SK-N-SH treated with all-trans-retinoic acid at 6 μM for 48 hours (cell line): ENCODE measurements around the gene PITPNC1.

ENCODE experiments used
- ATAC-seq: fragments of 200-7000 bp; cut with Tn5 transposase; 3 replicates; pipeline ENCODE4 v1.9.1; 2020; ENCODE audit warnings: mild to moderate bottlenecking, moderate library complexity
- ARNTL ChIP-seq: fragments of 450-650 bp; formaldehyde crosslinking; IDR thresholded peaks from 2 replicates; pipeline ENCODE4 v1.5.0; 2020; ENCODE audit warnings: low read depth, mild to moderate bottlenecking, moderate library complexity, borderline replicate concordance
- CSDC2 ChIP-seq: fragments of 250-450 bp; sonication (Bioruptor Pico); IDR thresholded peaks from 2 replicates; pipeline ENCODE4 v1.5.0; 2020; ENCODE audit warnings: mild to moderate bottlenecking, moderate library complexity
- ESRRG ChIP-seq: fragments of 250-450 bp; sonication (Bioruptor Pico); IDR thresholded peaks from 2 replicates; pipeline ENCODE4 v1.6.1; 2021; ENCODE audit warnings: mild to moderate bottlenecking
- ISL1 ChIP-seq: fragments of 250-450 bp; sonication (Bioruptor Pico); IDR thresholded peaks from 2 replicates; pipeline ENCODE4 v2.1.2; 2022; ENCODE audit warnings: mild to moderate bottlenecking, moderate library complexity
- OSR1 ChIP-seq: fragments of 250-450 bp; sonication (Bioruptor Pico); IDR thresholded peaks from 2 replicates; pipeline ENCODE4 v1.8.0; 2022; ENCODE audit warnings: moderate library complexity, mild to moderate bottlenecking, inconsistent platforms
- PPARA ChIP-seq: fragments of 250-450 bp; sonication (Bioruptor Pico); IDR thresholded peaks from 2 replicates; pipeline ENCODE4 v1.5.0; 2020; ENCODE audit warnings: mild to moderate bottlenecking, borderline replicate concordance
- RARB ChIP-seq: fragments of 250-450 bp; sonication (Bioruptor Pico); IDR thresholded peaks from 2 replicates; pipeline ENCODE4 v1.8.0; 2021; ENCODE audit warnings: mild to moderate bottlenecking, moderate library complexity
- SNAI2 ChIP-seq: fragments of 250-450 bp; sonication (Bioruptor Pico); IDR thresholded peaks from 2 replicates; pipeline ENCODE4 v1.5.0; 2020; ENCODE audit warnings: mild to moderate bottlenecking, moderate library complexity
- TCF4 ChIP-seq: fragments of 250-450 bp; sonication (Bioruptor Pico); IDR thresholded peaks from 2 replicates; pipeline ENCODE4 v1.8.0; 2021; ENCODE audit warnings: mild to moderate bottlenecking, moderate library complexity, borderline replicate concordance
- ZC3H10 ChIP-seq: fragments of 250-450 bp; sonication (Bioruptor Pico); IDR thresholded peaks from 2 replicates; pipeline ENCODE4 v1.5.1; 2021; ENCODE audit warnings: mild to moderate bottlenecking, moderate library complexity
- ZFP3 ChIP-seq: fragments of 250-450 bp; sonication (Bioruptor Pico); IDR thresholded peaks from 2 replicates; pipeline ENCODE4 v1.5.0; 2020; ENCODE audit warnings: mild to moderate bottlenecking, moderate library complexity
- ZFP30 ChIP-seq: fragments of 450-650 bp; formaldehyde crosslinking; IDR thresholded peaks from 2 replicates; pipeline ENCODE4 v1.5.0; 2022; ENCODE audit warnings: mild to moderate bottlenecking, moderate library complexity
- ZNF565 ChIP-seq: fragments of 450-650 bp; formaldehyde crosslinking; conservative IDR thresholded peaks from 2 replicates; pipeline ENCODE4 v1.5.0; 2020; ENCODE audit warnings: low read depth, mild to moderate bottlenecking, moderate library complexity
- ZNF70 ChIP-seq: fragments of 450-650 bp; formaldehyde crosslinking; IDR thresholded peaks from 2 replicates; pipeline ENCODE4 v1.5.0; 2020; ENCODE audit warnings: mild to moderate bottlenecking, moderate library complexity
- ZNF8 ChIP-seq: fragments of 450-650 bp; formaldehyde crosslinking; IDR thresholded peaks from 2 replicates; pipeline ENCODE4 v1.5.0; 2020; ENCODE audit warnings: mild to moderate bottlenecking, moderate library complexity
- TF ChIP-seq, protein P1 (sequence below): fragments of 250-450 bp; sonication (Bioruptor Pico); IDR thresholded peaks from 2 replicates; pipeline ENCODE4 v1.8.0; 2020; ENCODE audit warnings: mild to moderate bottlenecking, moderate library complexity, borderline replicate concordance
- TF ChIP-seq, protein P2 (sequence below): fragments of 250-450 bp; sonication (Bioruptor Pico); IDR thresholded peaks from 2 replicates; pipeline ENCODE4 v1.8.0; 2021; ENCODE audit warnings: low read depth, mild to moderate bottlenecking, moderate library complexity, borderline replicate concordance
- TF ChIP-seq, protein P3 (sequence below): fragments of 250-450 bp; sonication (Bioruptor Pico); IDR thresholded peaks from 2 replicates; pipeline ENCODE4 v1.5.0; 2020; ENCODE audit warnings: mild to moderate bottlenecking, moderate library complexity
- TF ChIP-seq, protein P4 (sequence below): fragments of 250-450 bp; sonication (Bioruptor Pico); IDR thresholded peaks from 2 replicates; pipeline ENCODE4 v1.5.1; 2020; ENCODE audit warnings: low read depth, mild to moderate bottlenecking, moderate library complexity

PITPNC1 gene

DNA sequence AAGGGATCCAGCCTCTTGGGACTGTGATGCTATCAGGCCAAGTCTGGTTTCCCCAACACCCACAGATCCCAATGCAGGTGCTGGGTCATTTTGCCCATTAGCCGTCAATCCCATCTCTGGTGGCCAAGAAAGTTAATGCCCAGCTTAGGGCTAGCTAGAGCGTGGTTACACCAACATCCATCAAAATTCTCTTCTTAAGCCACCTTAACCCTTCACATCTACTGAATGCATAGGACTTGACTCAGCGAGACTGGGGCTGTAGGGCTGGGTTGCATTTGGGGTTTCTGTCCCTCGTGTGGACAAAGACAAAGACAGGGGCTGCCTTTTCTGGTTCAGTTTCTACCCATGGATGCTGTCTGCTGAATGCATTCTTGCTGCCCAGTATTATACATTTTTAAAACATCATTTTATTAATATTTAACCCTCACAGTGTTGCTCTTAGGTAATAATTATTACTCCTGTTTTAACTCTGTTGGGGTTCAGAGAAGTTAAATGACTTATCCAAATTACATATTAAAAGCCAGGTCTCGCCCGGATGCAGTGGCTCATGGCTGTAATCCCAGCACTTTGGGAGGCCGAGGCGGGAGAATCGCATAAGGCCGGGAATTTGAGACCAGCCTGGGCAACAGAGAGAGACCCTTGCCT, 199.5 kb downstream of the PITPNC1 start:
- ATAC-seq: no peak
- TF ChIP-seq ZNF8 (CRISPR knock-in tag) (no peak), CSDC2 (CRISPR knock-in tag) (no peak), SNAI2 (CRISPR knock-in tag) (no peak), TCF4 (CRISPR knock-in tag) (no peak), ISL1 (CRISPR knock-in tag) (no peak), ZFP30 (CRISPR knock-in tag) (no peak), ZFP3 (CRISPR knock-in tag) (no peak), ZC3H10 (CRISPR knock-in tag) (no peak), OSR1 (no peak), PPARA (CRISPR knock-in tag) (no peak), ZNF70 (CRISPR knock-in tag) (no peak), RARB (CRISPR knock-in tag) (no peak)
- TF ChIP-seq, protein P1, sequence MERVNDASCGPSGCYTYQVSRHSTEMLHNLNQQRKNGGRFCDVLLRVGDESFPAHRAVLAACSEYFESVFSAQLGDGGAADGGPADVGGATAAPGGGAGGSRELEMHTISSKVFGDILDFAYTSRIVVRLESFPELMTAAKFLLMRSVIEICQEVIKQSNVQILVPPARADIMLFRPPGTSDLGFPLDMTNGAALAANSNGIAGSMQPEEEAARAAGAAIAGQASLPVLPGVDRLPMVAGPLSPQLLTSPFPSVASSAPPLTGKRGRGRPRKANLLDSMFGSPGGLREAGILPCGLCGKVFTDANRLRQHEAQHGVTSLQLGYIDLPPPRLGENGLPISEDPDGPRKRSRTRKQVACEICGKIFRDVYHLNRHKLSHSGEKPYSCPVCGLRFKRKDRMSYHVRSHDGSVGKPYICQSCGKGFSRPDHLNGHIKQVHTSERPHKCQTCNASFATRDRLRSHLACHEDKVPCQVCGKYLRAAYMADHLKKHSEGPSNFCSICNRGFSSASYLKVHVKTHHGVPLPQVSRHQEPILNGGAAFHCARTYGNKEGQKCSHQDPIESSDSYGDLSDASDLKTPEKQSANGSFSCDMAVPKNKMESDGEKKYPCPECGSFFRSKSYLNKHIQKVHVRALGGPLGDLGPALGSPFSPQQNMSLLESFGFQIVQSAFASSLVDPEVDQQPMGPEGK (CRISPR knock-in tag): no peak
- TF ChIP-seq, protein P2, sequence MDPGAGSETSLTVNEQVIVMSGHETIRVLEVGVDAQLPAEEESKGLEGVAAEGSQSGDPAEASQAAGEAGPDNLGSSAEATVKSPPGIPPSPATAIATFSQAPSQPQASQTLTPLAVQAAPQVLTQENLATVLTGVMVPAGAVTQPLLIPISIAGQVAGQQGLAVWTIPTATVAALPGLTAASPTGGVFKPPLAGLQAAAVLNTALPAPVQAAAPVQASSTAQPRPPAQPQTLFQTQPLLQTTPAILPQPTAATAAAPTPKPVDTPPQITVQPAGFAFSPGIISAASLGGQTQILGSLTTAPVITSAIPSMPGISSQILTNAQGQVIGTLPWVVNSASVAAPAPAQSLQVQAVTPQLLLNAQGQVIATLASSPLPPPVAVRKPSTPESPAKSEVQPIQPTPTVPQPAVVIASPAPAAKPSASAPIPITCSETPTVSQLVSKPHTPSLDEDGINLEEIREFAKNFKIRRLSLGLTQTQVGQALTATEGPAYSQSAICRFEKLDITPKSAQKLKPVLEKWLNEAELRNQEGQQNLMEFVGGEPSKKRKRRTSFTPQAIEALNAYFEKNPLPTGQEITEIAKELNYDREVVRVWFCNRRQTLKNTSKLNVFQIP: no peak
- TF ChIP-seq, protein P3, sequence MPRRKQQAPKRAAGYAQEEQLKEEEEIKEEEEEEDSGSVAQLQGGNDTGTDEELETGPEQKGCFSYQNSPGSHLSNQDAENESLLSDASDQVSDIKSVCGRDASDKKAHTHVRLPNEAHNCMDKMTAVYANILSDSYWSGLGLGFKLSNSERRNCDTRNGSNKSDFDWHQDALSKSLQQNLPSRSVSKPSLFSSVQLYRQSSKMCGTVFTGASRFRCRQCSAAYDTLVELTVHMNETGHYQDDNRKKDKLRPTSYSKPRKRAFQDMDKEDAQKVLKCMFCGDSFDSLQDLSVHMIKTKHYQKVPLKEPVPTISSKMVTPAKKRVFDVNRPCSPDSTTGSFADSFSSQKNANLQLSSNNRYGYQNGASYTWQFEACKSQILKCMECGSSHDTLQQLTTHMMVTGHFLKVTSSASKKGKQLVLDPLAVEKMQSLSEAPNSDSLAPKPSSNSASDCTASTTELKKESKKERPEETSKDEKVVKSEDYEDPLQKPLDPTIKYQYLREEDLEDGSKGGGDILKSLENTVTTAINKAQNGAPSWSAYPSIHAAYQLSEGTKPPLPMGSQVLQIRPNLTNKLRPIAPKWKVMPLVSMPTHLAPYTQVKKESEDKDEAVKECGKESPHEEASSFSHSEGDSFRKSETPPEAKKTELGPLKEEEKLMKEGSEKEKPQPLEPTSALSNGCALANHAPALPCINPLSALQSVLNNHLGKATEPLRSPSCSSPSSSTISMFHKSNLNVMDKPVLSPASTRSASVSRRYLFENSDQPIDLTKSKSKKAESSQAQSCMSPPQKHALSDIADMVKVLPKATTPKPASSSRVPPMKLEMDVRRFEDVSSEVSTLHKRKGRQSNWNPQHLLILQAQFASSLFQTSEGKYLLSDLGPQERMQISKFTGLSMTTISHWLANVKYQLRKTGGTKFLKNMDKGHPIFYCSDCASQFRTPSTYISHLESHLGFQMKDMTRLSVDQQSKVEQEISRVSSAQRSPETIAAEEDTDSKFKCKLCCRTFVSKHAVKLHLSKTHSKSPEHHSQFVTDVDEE (CRISPR knock-in tag): no peak
- TF ChIP-seq, protein P4, sequence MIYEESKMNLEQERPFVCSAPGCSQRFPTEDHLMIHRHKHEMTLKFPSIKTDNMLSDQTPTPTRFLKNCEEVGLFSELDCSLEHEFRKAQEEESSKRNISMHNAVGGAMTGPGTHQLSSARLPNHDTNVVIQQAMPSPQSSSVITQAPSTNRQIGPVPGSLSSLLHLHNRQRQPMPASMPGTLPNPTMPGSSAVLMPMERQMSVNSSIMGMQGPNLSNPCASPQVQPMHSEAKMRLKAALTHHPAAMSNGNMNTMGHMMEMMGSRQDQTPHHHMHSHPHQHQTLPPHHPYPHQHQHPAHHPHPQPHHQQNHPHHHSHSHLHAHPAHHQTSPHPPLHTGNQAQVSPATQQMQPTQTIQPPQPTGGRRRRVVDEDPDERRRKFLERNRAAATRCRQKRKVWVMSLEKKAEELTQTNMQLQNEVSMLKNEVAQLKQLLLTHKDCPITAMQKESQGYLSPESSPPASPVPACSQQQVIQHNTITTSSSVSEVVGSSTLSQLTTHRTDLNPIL: no peak

DNA sequence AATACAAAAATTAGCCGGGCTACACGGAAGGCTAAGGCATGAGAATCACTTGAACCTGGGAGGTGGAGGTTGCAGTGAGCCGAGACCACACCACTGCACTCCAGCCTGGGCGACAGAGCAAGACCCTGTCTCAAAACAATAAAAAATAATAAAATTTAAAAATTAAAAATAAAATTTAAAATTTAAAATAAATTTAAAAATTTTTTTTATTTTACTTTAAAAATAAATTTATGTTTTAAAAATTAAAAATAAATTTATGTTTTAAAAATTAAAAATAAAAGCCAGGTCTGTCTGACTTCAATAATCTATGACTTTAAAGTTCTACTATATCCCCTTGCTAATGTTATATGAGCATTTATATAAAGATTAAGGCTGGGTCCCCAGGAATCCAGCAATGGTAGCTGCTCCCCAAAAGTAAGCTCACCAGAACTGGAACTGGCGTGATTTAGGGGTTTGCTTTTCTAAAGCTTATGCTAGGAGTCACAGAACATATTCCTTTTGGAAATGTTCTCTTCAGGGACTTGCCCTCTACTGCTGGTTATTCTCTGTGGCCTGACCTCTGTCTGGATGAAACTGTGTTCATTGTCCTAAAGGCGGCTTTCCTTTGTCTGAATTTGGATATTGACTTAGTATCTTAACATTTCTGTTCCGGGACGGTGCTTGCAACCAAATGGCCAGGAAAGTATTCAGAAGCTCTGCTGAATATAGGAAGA, 200.5 kb downstream of the PITPNC1 start:
- ATAC-seq: no peak

More for the DNA sequence above, 200.5 kb downstream of the PITPNC1 start:
- no peak for TF ChIP-seq ZNF565 (CRISPR knock-in tag)
- TF ChIP-seq, protein P2: no peak
- no peak for TF ChIP-seq ZNF8 (CRISPR knock-in tag)
- TF ChIP-seq ARNTL (CRISPR knock-in tag): no peak
- no peak for TF ChIP-seq CSDC2 (CRISPR knock-in tag)
- TF ChIP-seq ESRRG: no peak
- TF ChIP-seq, protein P3 (CRISPR knock-in tag): no peak
- no peak for TF ChIP-seq ZFP30 (CRISPR knock-in tag)
- TF ChIP-seq ZNF70 (CRISPR knock-in tag): no peak
- TF ChIP-seq OSR1: no peak
- TF ChIP-seq SNAI2 (CRISPR knock-in tag): no peak
